ENCODE measurements around the gene PTPRR.

GRCh38 chr12:70641691-70642090 lies 278.8 kb downstream of the PTPRR start:
- TF ChIP-seq CTCF (IDR thresholded peaks at IDR 0.05) = no peak
- no peak for TF ChIP-seq POLR2A (IDR thresholded peaks at IDR 0.05)
- no peak for TF ChIP-seq POLR2AphosphoS5 (IDR thresholded peaks at IDR 0.05)

Data from prostate gland (tissue), 2 donors.